GM18508 (cell line): Measurements from ENCODE around the gene PARP14.
"Not testable (repeated sequence)": the region's sequence is repeated elsewhere in the genome, so short reads cannot be mapped to it uniquely, and the experiment has no call there.

Source experiments
- ATAC-seq: cut with Tn5 transposase; IDR thresholded peaks from one replicate; pipeline ENCODE4 v1.9.1; 2021; ENCODE audit warnings: moderate number of reproducible peaks; ENCODE audit not compliant: insufficient read depth, unreplicated experiment

Gene PARP14

GRCh38 chr3:122719273-122719921, 38.8 kb downstream of the PARP14 start:
- no peak for ATAC-seq

GRCh38 chr3:122725106-122725505, 44.5 kb downstream of the PARP14 start:
- ATAC-seq = no peak

- no peak for ATAC-seq
Observed at GRCh38 chr3:122727294-122727693, 46.7 kb downstream of the PARP14 start.

- no peak for ATAC-seq
Observed at GRCh38 chr3:122727766-122728165, 47.1 kb downstream of the PARP14 start.

- ATAC-seq = no peak
Observed at GRCh38 chr3:122728186-122728585, 47.5 kb downstream of the PARP14 start.

- no peak for ATAC-seq
Observed at GRCh38 chr3:122728756-122729514, 48.3 kb downstream of the PARP14 start.

GRCh38 chr3:122730240-122730639, 49.6 kb downstream of the PARP14 start:
- ATAC-seq = no peak

- ATAC-seq = not testable (repeated sequence)
Observed at GRCh38 chr3:122732682-122733525, 52.3 kb downstream of the PARP14 start.

- no peak for ATAC-seq
Observed at GRCh38 chr3:122739172-122739571, 58.5 kb downstream of the PARP14 start.

- ATAC-seq = no peak
Observed at GRCh38 chr3:122742234-122742633, 61.6 kb downstream of the PARP14 start.

GRCh38 chr3:122743581-122744120, 63.0 kb downstream of the PARP14 start:
- ATAC-seq = no peak

GRCh38 chr3:122745369-122746021, 64.9 kb downstream of the PARP14 start:
- ATAC-seq = no peak

GRCh38 chr3:122747295-122747694, 66.7 kb downstream of the PARP14 start:
- ATAC-seq = not testable (repeated sequence)

GRCh38 chr3:122748347-122748746, 67.7 kb downstream of the PARP14 start:
- no peak for ATAC-seq

- ATAC-seq = no peak
Observed at GRCh38 chr3:122754929-122755328, 74.3 kb downstream of the PARP14 start.

- ATAC-seq = no peak
Observed at GRCh38 chr3:122755491-122755890, 74.9 kb downstream of the PARP14 start.

GRCh38 chr3:122758877-122759560, 78.4 kb downstream of the PARP14 start:
- ATAC-seq = no peak

- ATAC-seq = no peak
Observed at GRCh38 chr3:122760453-122761271, 80.0 kb downstream of the PARP14 start.

GRCh38 chr3:122766430-122766829, 85.8 kb downstream of the PARP14 start:
- ATAC-seq = no peak
